Measurements from ENCODE around the gene HDDC2.

Gene HDDC2

DNA sequence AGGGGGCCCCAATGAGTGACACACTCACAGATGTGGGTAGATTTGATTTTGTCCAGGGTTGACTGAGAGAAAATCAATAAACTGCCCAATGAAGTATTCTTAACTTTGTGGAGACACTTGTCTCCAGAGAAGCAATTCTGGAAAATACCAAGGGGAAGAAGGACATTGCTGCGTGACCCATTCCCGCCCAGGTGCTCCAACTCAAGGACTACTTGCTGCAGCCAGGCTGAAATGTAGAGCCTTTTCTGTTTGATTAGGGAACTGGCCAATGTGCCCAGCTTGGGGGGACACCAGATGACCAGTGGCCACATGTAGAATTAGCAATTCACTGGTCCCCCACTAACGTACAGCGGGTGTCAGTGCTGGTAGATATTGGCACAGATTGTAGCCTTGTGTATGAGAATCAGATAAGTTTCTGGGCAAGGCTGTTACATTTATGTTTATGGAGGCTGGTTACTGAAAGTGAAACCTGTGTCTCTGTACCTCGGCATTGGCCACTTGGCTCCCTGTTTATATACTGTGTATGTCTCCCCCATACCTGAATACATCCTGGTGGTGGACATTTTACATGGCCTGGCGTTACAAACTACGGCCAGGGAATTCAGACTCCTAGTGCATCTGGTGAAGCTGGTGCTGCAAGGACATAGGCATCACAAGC is 32.3 kb downstream of the HDDC2 start:
- DNase-seq (ENCODE audit: low spot score): no peak

DNA sequence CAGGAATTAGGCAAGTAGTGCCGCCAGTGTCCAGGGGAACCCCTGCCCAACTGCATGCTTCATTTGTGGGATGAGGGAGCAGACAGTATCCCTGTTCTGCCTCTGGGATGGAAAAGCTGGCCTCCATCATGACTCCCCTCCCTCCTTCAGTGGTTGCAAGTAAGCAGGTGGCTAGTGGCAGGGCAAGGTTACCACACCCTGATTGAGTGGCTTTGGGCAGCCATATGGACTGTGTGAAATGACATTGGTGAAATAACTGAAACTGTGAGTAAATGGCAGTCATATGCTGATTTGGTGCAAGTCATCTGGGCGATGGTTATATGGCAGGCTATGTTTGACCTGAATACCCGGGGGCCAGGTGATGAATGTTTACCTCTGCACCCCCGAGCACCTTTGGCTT is 33.0 kb downstream of the HDDC2 start:
- DNase-seq (ENCODE audit: low spot score): no peak

DNA sequence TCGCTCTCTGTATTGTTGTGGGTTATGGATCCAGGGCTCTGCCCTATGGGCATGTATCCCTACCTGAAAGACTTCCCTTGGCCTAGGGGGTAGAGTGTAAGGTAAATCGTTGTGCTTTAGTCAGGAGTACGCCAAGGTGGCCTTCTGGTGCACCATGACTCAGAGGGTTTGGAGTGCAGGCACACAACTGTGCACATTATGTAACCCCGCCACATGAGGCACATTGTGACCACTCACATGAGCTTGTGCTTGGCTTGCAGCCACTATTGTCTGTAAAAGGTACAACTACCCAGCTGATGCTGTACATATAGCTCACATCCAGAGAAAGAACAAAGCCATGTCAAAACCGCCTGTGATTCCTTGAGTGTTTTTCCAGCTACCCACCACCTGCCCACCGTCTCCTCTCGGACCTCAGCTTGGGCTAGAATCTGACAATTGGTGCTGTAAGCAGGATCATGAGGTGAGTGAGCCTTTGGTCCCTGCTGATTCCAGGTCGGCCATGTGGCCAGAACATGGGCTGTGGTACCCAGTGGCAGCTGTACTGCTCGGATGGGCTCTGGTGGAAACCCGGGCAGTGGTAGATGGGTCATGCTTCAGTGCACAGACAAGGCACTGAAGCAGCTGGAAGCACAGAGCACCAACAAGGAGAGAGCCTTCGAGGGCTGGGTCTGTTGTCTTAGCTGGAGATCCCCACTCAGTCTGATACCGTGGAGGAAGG is 33.8 kb downstream of the HDDC2 start:
- no peak for DNase-seq (ENCODE audit: low spot score)

DNA sequence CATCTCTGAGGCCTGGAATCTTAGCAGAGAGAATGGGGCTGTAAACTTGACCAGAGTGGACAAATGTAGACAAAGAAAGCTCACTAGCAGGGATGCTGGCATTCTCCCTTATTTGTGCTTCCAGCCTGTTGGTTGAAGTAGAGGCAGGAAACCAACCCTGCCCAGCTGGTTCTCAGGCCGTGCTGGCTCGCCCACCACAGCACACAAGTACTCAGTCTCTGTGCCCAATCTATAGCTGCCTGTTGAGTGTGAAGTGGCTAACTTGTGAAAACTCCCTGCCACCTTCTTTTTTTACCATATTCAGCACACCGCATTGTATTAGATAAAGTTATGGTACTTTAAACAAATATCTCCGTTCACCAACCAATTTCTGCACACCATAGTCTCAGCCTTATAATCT is 37.3 kb downstream of the HDDC2 start:
- DNase-seq (ENCODE audit: low spot score): no peak

DNA sequence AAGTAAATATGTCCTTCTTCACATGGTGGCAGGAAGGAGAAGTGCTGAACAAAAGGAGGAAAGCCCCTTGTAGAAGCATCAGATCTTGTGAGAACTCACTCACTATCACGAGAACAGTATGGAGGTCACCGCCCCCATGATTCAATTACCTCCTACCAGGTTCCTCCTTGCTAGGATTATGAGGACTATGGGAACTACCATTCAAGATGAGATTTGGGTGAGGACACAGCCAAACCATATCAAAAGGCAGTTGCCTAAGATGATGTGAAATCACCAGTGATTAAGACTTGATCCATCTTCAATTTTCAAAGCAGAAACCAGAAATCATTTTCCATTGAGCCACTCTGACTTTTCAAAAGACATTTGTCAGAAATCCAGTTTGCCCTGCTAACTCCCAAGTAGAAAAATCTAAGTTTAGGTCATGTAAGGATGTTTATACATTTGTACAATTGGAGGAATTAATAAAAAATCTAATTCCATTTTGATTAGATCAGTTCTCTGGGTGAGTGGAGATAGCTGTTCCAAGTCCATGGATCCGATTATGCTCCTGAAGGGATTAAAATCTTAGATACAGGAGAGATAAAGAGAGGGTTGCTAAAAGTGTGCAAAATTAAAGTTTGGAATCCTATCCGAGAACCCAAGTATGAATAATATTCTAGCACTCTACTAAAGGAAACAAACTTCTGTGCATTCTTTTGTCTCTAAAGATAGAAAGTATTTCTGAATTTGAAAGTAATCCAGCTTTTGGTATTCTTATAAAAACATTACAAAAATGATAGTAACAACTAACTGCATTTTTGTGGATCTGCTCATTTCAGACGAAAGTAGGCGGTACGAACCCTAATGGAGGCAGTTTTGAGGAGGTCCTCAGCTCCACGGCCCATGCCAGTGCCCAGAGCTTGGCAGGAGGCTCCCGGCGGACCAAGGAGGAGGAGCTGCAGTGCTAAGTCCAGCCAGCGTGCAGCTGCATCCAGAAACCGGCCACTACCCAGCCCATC is 39.5 kb downstream of the HDDC2 start:
- DNase-seq (ENCODE audit: low spot score): no peak

DNA sequence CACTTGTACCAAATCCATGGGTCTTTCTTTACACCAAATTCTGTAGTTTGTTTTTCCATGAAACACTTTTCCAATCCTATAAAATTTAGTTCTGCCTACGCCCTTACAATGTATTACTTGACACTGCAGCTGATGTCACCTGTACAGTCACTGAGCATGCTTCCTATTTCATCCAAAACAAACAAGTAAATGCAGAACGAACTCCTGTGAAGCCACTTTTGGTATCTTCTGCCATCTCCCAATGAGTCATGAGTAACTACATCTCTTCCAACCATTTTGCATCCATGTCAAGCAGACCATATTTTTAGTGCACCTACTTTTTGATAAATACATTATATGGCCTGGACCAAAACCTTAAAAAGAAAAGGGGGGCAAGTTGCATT is 42.4 kb downstream of the HDDC2 start:
- no peak for DNase-seq (ENCODE audit: low spot score)

DNA sequence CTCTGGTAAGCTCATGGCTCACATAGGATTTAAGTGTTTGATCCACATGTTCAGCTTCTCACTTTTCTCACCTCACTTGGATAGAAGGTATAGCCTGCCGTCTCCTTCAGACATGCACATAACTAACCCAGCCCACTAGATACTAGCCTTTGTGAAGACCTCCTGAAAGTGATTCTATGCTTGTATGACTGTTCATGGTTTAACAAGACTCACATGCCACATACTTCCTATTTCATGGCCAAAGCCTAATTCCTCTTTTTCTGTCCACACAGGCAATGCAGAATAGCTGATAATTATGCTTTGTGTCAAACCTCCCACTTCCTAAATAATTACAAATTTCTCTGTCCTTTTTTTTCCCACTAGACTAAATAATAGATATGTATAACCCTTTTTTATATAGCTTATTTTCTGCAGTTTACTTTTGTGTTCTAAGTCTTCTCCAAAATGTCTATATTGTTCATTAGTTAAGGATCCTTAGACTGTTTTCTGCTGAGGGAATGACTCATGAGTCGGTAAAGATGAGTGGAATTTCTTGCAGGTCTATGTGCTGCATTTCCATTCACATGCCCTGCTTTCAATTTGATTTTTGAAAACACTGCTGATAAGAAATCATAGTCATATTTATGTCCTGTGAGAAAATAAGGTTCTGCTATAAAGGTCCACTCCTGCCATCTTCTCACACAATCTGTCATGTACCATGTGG is 43.0 kb downstream of the HDDC2 start:
- no peak for DNase-seq (ENCODE audit: low spot score)

DNA sequence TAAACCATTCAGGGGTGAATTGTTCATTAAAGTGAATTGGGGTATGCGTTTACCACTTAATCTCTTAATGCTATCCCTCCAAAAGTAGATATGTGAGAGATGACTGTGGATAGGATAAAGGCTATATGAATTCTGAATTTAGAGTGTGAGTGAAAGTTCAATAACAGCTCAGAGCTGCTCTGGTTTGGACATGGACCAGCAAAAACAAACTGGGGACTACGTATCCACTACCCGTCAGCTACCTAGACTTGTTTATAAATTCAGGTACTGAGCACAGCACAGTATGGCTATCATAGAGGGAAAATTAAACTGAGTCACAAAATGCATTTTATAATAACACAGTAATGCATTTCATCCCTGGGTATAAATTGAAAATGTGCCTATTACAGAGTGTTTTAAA is 44.4 kb downstream of the HDDC2 start:
- no peak for DNase-seq (ENCODE audit: low spot score)

DNA sequence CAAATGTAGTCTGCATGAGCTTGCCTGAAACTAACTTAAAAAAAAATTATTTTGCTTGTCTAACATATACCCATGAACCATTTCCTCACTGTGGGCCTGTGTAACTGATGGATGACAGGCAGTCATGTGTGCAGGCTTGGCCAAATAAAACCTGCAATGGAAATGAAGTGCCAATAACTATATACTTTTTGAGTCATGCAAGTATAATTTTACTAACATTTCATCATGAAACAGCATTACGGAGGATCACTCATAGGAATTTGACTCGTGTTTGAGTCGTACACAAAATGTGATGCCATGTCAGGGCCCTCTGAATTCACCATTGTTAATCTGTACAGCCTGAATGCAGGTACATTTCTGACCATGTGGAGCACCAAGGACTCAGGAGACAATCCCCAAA is 46.6 kb downstream of the HDDC2 start:
- peak; percentile 10 for DNase-seq (ENCODE audit: low spot score)

DNA sequence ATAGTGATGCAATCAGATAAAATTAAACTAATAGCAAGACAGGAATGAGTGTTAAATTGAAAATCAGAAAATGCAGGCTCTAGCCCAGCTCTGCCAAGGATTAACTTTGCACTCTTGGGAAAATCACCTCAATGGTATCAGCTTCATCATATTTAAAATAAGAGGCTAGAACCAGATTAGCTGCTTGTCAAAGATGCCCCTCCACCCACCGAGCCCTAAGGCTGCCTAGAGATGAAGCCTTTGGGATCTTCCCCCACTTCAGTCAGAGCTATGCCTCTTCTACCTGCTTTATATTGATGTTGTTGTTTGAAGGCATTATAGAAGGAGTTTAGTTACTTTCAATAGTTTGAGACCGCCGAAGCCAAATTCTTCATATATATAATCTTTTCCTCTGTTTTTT is 47.4 kb downstream of the HDDC2 start:
- no peak for DNase-seq (ENCODE audit: low spot score)

DNA sequence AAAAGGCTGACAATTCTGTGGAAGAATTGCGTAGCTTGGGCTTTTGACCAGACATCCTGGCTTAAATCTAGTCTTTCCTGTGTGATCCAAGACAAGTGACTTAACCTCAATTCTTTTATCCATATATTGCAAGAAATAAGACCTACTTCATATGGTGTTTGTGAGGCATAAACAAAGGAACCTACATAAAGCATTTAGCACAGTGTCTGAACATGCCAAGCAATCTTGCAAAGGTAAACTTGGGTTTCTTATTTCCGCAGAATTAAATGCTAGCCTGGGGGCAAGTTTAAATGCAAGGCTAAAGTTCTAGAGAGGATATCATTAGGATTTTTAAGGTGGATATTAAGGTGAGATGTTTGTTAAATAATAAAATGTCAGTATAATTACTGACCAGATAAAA is 47.9 kb downstream of the HDDC2 start:
- no peak for DNase-seq (ENCODE audit: low spot score)

DNA sequence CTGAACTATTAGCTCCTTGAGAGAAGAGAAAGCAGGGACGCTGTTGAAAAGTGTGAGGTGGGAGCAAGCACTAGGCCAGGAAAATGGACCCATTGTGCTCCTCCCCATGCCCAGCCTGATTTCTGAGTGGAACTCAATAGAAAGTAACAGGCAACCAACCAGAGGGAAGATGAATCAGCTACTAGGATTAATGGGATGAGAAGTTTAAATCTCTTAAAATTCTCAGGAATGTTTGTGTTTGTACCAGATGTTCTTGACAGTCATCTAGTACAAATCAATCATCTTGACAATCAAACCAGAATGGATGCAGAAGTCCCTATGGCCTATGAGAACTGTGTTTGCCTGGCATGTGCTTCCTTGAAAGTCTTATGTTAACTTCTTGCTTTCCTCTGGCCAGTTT is 48.9 kb downstream of the HDDC2 start:
- DNase-seq (ENCODE audit: low spot score): no peak

DNA sequence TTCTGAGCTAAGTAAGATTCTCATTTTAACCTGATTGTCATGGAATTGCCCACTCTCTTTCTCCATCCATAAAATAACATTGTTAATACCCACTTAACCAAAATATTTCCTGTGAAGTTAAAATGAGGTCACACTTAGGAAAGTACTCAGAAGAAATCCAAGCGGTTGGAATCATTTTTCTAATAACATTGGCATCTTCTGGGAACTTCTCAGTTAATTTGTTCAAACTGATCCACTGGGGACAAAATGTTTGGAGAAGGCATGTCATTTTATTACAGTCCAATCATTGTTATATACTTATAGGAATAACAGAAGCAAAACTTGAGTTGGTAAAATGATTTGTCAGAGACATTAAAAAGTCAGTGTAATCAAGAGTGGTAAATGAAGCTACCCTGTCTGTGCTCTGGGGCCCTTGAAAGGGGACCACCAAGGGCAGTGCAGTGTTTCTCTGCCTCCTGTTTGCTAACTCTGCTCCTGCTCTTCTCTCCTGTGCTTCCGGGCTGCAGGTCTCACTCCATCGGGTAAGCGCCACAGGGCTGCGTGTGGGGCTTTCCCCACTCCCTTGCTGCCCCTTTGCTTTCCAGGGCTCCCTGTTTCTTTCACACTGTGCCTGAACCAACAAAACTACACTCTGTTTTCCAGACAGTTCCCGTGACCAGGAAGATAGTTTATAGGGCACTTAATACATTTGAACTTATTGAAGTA is 50.1 kb downstream of the HDDC2 start:
- DNase-seq (ENCODE audit: low spot score): no peak

DNA sequence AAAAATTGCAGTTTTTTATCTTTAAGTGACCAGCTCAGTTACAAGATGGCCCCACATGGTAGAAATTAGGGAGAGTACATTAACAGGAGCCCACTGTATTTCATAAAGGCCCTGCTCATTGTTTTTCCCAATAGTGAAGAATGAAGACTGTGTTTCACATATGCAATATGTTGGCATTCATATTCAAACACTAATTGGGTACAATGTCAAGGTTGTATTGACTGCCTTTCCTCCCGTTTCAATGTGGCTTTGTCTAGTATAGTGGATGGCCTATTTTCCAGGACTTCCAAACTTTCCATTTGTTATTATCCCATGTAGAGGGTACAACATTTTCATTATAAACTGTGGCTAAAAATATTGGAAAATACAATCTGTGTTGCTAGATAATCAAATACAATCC is 51.3 kb downstream of the HDDC2 start:
- DNase-seq (ENCODE audit: low spot score): no peak

DNA sequence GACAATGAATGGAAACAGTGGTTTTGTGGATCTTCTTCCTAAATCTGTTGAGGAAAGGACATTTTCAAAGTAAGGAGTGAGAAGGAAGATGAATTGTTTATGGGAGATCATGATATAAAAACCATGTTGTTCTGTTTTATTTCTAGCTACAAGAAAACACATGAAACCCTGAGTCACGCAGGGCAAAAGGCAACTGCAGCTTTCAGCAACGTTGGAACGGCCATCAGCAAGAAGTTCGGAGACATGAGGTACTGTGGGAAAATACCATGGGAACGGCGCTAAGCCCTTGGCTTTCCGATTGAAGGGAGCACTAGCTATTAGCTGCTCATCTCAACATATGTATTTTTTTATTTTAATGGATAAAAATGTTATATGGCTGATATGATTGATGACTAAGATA is 53.6 kb downstream of the HDDC2 start:
- DNase-seq (ENCODE audit: low spot score): no peak

DNA sequence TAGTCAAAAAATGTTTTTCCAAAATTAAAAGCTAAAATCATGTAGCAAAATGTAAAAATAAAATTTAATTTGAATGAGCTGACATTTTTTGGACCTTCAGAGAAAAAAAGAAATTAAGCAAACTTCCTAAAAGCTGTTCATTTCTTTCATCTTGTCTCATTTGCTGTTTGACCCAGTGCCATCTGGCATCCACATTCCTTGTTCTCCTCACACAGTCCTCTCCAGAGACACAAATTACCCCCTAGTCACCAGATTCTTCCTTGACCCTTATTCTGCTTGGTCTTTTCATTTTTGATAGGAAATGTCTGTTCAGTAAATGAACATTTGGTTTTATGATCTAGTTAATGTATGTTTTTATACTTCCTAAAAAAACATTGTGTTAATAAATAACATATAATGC is 55.2 kb downstream of the HDDC2 start:
- DNase-seq (ENCODE audit: low spot score): no peak

DNA sequence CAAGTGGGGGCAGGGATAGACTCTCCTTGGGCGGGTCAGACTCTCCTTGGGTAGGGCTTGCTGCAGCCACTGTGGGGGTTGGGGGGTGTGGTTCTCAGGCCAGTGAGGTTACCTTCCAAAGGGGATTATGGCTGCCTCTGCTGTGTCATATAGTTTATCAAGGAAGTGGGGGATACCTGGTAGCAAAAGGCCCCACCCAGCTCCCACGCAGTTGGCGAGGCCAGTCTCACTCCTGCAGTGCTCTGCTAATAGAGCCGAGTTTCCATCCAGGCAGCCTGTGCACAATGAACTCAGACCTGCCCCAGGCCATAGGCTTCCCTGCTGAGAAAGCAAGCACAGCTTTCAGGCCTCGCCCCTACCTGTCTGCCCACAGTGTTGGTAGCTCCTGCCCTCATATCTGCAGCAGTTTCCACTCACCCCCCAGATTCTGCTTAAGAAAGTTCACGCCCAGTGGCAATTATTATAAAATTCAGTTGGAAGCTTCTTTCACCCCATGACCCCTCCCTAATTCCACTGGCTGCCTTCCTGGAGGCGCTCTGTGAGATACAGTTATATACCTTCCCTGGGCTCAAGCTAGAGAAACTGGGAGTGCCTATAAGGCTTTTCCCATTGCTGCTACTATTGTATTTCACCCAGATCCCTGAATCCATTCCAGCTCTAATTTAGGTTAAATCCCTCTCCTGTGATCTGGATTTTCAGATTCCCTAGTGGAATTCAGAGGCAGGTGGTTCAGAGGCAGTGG is 56.1 kb downstream of the HDDC2 start:
- DNase-seq (ENCODE audit: low spot score): no peak

DNA sequence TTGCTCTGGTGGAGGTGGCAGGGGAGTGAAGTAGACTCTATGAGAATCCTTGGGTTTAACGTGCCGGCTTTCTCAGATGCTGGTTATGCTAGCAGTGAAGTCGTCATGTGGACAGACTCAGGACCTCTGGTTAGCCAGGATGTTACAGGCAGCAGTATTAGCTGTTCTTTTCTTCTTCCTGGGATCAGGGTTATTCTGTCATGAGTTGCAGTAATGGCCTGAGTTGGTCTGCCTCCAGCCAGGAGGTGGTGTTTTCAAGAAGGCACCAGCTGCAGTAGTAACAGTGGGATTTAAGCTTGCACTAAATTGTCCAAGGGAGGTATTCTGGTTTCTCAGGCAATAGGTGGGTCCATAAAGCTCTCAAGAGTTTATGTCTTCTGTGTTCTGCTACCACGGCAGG is 56.7 kb downstream of the HDDC2 start:
- no peak for DNase-seq (ENCODE audit: low spot score)

DNA sequence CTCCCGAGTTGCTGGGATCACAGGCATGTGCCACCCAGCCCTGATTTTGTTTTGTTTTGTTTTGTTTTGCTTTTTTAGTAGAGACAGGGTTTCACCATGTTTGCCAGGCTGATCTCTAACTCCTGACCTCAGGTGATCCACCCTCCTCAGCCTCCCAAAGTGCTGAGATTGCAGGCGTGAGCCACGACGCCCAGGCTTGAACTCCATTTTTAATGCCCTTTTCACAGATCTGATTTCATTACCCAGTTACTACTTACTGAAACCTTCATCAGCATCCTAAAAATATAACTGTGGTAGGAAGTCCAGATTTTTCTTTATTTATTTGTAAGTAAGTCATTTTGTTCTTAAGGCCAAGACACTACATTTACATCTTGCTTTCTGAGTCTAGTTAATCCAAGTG is 64.0 kb downstream of the HDDC2 start:
- no peak for DNase-seq (ENCODE audit: low spot score)

DNA sequence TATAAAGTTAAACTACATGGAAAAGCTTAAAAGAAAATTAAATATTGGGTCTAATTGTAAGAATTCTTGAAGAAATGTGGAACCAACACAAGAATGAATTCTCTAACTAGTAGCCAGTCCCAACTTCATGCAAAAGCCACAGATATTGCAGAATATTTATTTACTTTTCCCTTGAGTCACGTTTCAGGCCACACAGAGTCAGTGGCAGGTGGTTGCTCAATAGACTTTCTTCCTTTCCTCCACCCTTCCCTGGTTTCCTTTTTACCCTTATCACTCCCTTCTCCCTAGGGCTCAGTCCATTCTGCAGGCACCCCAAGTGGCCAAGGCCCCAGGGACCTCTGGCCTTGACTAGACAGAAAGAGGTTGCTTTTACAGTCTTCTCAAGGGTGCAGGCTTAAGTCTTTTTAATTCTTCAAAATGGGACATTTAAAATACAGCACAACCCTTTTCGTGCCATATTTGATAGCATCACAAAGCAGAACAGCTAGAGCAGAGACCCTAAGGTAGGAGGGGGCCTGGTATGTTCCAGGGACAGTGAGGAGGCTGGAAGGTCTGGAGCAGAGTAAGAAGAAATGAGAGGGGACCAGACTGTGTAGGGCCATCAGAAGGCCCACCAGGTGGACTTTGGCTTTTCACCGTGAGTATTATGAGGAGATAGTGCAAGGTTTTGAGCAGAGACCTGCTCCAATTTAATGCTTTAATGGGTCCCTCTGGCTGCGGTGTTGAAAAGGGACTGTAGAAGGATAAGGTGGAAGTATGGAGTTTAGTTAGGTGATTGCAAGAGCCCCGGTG is 65.0 kb downstream of the HDDC2 start:
- DNase-seq (ENCODE audit: low spot score): no peak

Data from kidney capillary endothelial cell (primary cell).